GM19238 (cell line): Measurements from ENCODE around the gene CATSPERB.
"Not testable (repeated sequence)": the region's sequence is repeated elsewhere in the genome, so short reads cannot be mapped to it uniquely, and the experiment has no call there.

Experiments
- DNase-seq: peaks from one replicate; pipeline ENCODE4 v3.0.0; 2011; ENCODE audit warnings: low spot score; ENCODE audit not compliant: insufficient read length

CATSPERB gene, protein sequence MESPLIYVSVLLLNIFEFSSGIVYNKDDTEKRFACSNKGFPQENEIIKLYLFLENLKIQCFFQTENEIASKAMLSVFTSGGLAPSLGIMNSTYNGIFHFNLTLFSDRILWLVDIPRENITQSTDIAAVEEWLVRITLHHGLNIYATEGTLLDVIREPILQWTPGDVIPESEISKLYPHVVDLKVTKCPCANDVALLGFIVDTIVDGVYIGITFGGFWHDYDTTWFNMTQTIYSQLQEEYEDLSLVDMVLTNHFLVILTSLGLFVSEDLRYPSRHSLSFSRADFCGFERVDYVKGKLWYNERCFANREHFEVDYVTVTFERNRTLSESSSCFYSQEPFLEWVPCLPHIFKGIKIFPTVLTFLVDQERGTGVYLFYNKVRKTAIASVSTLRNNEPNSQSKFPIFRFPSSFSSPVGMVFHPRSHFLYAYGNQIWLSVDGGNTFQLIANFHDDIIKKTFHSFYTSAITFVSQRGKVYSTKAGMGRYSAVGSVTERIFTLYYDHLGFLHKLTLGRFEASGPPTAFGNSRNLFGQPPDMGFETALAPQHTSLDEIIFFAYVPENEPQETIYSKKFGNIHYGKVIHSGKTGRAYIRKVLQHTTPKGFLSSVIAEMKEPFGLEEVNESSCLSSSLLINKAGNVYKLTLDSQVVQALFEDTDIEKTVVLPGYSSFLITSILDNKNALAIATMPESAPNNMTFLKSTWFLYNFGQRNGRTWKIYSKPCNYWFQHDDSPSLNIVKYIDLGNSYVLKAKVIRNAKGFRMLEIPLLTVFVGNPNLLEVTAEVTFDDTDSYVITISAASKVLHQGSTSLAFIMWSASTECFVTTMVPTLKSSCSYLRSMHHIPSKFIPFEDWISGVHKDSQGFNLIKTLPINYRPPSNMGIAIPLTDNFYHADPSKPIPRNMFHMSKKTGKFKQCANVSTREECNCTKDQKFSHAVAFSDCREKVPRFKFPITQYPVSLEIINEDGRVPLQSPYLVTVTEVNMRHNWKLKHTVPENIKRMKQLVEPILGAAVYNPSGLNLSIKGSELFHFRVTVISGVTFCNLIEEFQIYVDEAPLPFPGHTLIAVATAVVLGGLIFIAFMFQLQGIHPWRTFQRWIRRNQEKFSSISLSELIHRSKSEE

DNA sequence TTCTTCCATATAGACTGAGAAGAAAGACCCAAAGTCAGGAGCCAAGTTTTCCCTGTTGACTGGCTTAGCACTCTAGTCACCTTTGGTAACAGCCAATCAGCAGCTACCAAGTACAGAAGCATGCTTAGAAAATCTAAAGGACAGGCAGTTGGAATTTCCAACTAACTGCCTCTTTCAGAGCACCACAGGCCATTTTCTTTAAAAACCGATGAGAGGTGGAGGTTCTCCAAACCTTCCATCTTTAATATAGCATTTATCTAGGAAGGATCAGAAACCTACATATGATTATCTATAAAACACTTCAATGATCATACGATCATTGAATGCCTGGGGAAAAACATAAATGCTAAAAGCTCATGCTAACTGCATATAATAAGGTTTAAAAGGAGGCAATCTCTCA, at the start of gene CATSPERB:
Gene CATSPERB (minus strand): TSS at position 101 of the 400 bp plus-strand sequence. CDS start 2,607 bp downstream, outside the sequence.
- no peak for DNase-seq

DNA sequence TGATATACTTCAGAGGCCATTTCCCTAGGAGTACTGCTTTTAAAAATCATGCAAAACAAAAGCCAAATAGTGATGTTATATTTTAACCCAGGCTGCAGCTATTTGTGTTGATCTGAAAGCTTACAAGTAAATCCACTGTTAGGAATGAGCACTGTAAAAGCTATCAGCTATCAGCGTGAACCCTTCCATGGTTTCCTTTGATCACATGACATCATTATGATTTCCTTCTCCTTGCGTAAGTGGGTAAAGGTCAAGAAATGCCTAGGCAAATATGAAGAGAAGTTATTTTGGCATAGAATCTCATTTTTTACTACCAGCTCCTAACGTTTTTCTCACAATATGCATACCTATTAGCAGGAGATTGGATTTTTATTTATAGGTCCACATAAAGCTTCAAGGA, 48.6 kb upstream of the CATSPERB start:
- no peak for DNase-seq

DNA sequence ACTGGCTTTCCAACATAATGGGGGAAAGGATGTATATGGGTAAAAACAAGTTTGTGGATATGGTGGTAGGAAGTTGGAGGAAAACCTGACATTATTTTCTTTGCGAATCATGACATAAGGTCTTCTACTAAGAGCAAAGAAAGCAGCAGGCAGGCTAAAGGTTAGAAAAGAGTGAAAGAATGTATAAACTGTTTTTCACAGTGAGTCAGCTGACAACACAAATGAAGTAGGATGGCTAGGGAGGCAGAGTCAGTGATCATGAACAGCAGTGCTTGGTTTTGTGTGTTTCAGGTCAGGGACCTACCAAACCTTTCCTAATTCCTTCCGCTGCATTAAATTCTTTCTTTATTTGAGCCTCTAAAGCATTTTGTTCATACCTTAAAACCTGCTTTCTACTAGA, 46.3 kb upstream of the CATSPERB start:
- no peak for DNase-seq

DNA sequence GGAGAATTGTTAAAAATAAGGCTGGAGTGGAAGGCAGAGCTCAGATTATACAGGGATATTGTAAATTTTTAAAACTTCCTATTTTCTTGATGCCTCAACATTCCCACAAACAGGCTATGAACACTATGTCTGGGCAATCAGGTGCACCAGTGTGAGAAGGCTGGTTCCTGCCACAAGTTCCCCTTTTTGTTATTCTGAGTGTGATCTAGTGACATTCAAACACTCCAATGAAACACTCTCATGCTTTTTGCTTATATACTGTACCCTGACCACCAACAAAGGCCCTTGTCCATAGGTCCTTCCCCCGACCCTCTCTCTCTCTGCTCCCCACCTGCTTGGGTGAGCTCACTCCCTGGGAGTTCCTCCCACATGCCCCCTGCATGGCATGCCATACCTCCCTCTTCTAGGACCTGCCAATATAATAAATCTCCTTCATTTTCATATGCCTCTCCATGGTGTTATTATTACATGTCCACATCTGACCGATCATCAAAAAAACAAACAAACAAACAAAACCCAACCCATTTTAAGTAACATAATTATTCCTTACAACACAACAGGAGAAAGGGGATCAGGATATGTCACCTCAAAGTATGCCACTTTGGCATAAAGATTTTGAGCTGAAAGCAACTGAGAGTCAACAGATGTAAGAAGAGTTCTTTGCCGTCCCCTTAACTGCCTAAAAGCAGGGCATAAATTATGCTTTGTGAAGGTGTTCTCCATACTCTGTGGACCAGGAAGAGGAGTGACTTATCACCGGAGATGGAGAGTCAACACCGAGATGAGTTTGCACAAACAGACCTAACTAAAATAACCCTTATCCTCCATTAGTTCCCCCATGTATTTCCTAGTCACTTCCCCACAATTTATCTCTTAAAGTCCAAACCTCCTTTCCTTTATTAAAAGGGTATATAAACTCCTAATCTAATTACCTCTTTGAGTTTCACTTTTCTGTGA, 42.5 kb upstream of the CATSPERB start:
- DNase-seq: no peak

DNA sequence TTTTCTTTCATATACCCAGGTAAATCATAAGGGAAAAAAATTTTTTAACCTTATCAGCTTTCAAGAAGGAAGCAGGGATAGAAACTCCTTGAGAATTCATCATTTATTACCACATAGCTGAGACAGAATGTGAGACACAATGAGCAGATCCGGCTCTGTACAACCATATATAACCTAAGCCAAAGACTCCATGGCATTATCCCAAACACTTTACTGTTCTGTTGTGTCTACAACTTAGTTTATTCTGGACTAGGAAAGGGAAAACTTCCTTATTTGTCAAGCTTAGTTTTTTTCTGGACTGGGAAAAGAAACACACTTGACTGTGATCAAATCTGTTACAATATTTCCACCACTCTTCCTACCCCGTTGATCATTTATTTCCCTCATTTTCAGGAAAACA, 38.3 kb upstream of the CATSPERB start:
- no peak for DNase-seq

DNA sequence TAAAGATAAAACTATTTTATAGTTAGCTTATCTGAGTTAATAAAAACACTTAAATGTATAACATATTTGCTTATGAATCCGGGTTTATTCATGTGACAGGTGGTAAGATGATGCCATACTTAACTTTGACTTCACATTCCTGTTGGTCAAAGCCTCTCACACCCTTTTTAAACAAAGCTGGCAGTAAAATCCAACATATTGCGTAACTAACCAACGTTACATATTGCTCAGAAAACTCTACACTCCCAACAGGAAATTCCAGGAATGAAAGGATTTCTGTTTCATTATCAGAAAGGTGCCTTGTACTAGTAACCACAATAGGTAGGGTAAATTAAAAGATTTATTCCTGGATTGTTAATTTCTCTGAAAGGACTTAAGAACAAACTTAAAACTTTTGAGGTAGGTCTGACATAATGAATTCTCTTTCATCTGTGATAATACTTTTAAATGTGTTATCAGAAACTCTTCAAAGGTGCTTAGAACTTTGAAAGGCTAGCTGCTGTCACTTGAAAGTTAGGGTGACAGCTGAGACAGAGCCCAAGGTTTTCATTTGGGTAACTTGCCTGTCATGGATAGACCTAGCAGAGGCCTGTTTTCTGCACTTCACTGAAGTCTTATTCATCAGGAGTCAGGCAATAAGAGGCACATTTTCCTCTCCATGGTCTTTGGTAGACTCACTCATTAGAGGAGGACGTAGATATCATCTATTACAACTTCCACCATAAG, 23.8 kb upstream of the CATSPERB start:
- no peak for DNase-seq

DNA sequence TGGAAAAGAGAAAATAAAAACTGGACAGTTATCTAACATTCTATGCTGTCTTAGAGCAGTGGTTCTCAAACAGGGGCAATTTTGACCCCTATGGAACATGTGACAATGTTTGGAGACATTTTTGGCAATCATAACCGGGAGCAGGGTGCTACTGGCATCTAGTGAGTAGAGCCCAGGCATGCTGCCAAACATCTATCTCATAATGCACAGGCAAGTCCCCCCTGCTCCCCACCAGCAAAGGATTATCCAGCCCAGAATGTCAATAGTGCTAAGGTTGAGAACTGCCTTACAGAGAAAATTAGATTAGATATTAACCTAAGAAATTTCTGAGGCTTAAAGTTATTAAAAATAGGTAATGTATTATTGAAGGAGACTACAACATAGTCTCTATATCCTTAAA, 22.9 kb upstream of the CATSPERB start:
- no peak for DNase-seq

DNA sequence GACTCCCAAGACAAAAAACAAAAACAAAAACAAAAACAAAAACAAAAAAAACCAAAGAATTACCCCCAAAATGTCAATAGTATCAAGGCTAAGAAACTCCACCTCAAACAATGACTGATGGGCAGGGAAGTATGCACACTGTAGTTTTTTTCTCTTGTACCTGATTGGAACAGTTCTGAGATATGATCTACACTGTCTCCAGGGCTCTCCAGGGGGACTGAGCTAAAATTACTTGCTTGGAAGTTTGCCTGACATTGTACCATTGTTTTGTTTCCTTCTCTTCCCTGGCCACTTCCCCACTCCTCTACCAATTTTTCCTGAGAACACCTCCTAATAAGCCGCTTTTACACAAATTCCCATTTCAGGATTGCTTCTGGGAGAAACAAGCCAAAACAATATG, 22.3 kb upstream of the CATSPERB start:
- DNase-seq: no peak

DNA sequence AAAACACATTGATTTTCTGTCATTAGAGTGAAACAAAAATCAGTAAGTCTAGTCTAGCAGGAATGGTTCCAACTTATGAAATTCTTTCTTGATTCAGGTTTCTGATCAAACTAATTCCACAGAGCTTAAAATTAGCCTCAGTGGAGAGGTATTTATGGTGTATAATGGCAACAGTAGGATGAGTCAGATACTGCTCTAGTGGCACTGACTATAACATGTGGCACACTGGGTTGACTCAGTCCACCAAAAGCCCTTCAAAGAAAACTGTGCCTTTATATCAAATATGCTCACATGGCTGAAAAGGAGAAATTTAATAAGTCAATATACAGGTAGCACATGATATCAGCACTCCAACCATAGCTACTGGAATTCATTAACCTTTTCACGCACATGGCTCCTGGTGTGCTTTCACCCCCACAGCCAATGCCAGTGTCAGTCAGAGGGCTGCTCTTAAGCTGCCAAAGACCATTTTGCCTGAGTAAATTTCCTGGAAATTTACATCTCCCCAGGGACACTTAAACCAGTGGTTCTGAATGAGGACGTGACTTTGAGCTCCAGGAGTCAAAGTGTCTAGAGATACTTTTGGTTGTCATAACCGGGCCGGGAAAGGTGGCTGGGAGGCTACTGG, 21.7 kb upstream of the CATSPERB start:
- no peak for DNase-seq

DNA sequence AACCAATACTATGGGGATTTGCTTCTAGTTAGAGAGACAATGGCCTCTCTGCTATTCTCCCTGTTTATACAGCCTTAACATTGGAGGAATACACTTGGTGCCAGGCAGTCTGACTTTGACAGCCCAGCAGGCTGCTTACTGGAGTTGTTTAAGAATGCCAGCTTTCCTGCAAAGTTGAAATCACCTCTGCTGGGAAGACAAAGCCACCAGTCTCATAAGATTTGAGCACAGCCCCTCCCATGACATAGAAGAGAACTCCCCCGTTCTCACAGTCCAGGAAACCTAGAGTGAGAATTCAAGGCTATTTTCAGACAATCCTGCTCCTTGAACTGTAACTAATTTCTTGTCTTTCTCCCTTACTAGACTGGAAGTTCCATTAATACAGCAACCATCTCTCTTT, 21.1 kb upstream of the CATSPERB start:
- no peak for DNase-seq

DNA sequence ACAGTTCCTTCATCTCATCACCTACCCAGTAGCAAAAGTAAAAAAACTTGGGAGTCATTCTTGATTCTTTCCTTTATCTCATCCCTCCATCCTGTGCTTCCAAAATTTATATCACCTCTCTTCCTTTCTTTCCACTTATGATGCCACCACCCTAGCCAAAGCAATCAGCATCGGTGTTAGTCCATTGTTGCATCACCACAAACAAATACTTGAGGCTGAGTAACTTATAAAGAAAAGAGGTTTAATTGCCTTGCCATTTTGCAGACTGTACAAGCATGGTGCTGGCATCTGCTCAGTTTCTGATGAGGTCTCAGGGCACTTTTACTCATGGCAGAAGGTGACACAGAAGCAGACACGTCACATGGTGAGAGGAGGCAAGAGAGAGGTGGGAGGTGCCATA, 19.8 kb upstream of the CATSPERB start:
- DNase-seq: no peak

DNA sequence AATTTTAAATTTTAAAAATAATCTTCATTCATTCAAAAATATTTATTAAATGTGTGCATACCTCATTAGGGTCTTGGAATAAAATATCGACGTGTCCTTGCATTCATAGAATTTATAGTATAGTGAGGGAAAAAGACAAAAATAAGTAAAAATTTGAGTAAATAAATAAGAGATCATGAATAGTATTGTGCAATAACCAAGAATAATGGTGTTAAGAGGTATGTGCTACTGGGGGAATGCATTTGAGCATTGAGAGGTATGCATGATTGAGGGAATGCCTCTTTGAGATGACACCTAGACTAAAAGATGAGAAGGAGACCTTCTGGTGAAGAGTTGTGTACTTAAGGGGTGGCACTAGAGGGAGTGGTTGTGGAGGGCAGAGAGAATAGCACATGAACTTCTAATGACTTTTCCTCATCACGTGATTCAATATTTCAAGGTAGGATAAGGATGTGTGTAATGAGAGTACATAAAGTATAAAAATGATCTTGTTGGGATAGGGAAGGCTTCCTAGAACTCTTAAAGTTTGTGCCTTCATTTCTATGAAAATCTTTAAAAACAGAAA, 18.8 kb upstream of the CATSPERB start:
- DNase-seq: no peak

DNA sequence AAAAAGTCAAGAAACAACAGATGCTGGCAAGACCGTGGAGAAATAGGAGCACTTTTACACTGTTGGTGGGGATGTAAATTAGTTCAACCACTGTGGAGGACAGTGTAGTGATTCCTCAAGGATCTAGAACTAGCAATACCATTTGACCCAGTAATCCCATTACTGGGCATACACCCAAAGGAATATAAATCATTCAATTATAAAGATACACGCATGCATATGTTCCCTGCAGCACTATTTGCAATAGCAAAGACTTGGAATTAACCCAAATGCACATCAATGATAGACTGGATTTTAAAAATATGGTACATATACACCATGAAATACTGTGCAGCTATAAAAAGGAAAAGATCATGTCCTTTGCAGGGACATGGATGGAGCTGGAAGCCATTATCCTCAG, 18.0 kb upstream of the CATSPERB start:
- DNase-seq: no peak

DNA sequence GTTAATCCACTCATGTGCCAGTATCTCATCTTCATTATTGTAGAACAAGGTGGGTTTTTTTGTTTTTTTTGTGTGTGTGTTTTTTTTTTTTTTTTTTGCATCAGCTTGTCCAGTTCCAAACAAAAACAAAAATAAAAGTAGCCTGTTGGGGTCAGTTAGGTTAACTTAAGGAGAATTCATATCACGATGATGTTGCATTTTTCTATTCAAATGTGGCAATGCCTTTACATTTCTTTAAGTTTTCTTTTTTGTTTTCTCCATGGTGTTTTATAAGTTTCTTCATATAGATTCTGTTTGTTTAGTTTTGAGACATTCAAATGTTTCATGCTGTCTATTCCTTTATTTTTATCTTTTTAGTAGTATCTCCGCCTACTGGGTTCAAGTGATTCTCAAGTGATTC, 16.2 kb upstream of the CATSPERB start:
- no peak for DNase-seq

DNA sequence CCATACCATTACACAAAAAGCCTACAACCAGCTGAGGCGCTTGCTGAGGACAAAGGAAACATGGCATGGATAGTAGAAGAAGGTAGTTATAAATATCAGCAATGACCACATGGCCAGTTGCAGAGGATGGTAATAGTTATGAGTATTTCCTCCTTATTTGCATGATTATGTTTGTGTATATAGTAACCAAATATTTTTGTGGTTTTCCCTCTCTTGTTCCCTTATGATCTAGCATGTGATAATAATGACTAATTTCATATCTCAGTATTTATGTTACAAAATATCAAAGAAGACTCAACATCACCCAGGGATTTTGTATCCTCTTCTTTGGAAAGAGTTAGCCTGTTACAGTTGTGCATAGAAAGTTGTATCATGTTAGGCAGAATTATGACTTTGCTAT, 13.5 kb upstream of the CATSPERB start:
- no peak for DNase-seq

DNA sequence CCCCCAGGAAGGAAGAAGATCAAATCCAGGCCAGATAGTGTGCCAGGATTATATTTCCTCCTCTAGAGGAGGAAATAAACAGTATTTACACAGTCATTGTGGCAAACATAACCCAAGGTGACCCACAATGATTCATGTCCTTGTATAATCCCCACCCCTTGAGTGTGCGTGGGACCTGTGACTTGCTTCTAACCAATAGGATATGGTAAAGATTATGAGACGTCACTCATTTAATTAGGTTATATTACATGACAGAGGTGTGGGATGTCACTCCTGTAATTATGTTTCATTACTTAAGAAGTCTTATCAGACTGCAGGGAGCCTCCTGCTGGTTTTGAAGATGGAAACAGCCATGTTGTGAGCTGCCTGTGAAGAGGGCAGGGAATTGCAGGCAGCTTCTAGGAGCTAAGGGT, 12.2 kb upstream of the CATSPERB start:
- DNase-seq: no peak

DNA sequence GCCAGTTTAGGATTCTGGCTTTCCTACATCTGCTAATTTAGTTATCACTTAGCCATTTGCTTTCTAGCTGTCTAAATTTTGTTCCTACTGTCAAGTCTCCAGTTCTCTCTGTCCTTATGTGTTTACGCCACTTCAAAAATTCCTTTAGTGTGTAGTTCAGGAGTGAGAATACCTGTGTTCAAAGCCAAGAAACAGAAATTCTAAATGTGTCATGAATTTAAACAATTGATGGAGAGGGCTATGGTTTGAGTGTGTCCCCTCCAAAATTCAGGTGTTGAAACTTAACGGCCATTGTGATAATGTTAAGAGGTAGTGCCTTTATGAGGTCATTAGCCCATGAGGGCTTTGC, 11.4 kb upstream of the CATSPERB start:
- DNase-seq: no peak

DNA sequence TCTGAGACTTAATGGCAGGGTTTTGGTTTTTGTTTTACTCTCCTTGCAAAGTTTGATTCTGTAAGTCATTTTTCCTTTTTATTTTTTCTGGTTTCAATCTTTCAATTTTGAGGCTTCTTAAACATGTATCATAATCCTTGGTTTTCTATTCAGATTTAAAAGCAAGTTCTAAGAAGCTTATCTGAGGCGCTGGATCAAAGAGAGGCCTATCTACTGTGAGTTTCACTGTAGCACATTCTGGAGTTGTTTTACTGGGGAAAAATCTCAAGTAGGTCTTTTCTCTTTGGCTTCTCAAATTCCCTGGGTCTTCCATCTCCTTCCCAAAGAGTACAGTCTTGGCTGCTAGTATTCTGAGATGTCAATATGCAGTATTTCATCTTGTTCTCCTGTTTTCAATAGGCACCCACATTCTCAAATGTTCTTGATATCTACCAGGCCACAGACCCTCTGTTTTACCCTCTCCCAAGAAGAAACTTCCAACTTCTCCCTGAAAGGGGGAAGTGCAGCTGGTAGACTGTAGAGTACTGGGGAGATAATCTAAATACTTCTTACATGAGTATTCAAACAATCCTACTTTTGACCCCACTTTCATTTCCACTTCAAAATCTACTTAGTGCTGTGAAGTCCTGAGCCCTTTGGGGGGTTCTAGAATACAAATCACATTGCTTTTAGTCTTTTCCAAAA, 10.9 kb upstream of the CATSPERB start:
- no peak for DNase-seq

DNA sequence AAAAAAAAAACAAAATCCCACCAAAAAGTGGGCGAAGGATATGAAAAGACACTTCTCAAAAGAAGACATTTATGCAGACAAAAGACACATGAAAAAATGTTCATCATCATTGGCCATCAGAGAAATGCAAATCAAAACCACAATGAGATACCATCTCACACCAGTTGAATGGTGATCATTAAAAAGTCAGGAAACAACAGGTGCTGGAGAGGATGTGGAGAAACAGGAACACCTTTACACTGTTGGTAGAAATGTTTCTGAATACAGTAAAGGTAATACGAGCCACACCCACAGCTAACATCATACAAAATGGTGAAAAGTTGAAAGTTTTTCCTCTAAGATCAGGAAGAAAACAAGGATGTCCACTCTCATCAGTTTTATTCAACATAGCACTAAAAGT, 8.0 kb upstream of the CATSPERB start:
- not testable (repeated sequence) for DNase-seq
